WERI-Rb-1 (cell line): ENCODE data around the gene IZUMO2.

Experiments used
- DNase-seq: peaks from one replicate; pipeline ENCODE4 v3.0.0-alpha.2; 2020
- H3K27ac ChIP-seq: fragments of 250-450 bp; sonication (Bioruptor Pico); 2 replicates; pipeline ENCODE4 v1.5.1; 2020; ENCODE audit warnings: mild to moderate bottlenecking, moderate library complexity
- H3K27me3 ChIP-seq: fragments of 250-450 bp; sonication (Bioruptor Pico); 2 replicates; pipeline ENCODE4 v1.5.1; 2021; ENCODE audit warnings: mild to moderate bottlenecking, low read depth, moderate library complexity; ENCODE audit not compliant: insufficient read depth, severe bottlenecking
- H3K36me3 ChIP-seq: fragments of 250-450 bp; sonication (Bioruptor Pico); 2 replicates; pipeline ENCODE4 v1.5.1; 2020; ENCODE audit warnings: mild to moderate bottlenecking, moderate library complexity
- H3K4me3 ChIP-seq: 2 replicates; pipeline ENCODE4 v1.5.1; 2011; ENCODE audit warnings: low read depth, mild to moderate bottlenecking, control low read depth, low read length
- H3K9me3 ChIP-seq: fragments of 250-450 bp; sonication (Bioruptor Pico); 2 replicates; pipeline ENCODE4 v1.5.1; 2021; ENCODE audit warnings: mild to moderate bottlenecking, moderate library complexity; ENCODE audit not compliant: severe bottlenecking
- CTCF ChIP-seq: IDR thresholded peaks from 2 replicates; pipeline ENCODE4 v1.5.1; 2011; ENCODE audit warnings: low read depth, mild to moderate bottlenecking, control low read depth, inconsistent platforms, low read length

The IZUMO2 gene

GRCh38 chr19:50204811-50205675 is 42.0 kb upstream of the IZUMO2 start:
- no peak for TF ChIP-seq CTCF
- no peak overlapping the region for H3K4me3 ChIP-seq
- no peak overlapping the region for H3K27ac ChIP-seq
- H3K9me3 ChIP-seq, result peaks cover 14% of the 10 kb centered on the region
- no peak for DNase-seq
- no peaks in the 10 kb centered on the region for H3K36me3 ChIP-seq
- peaks cover 85% of the 10 kb centered on the region for H3K27me3 ChIP-seq

GRCh38 chr19:50204081-50204428 is 41.0 kb upstream of the IZUMO2 start:
- Histone ChIP-seq H3K36me3 (no peaks in the 10 kb centered on the region), H3K27ac (no peak overlapping the region), H3K27me3 (peaks cover 89% of the 10 kb centered on the region), H3K9me3 (peaks cover 11% of the 10 kb centered on the region), H3K4me3 (no peak overlapping the region)
- no peak for DNase-seq
- no peak for TF ChIP-seq CTCF

GRCh38 chr19:50203281-50204080 is 40.4 kb upstream of the IZUMO2 start, which contains the start of gene MYH14:
TSS of gene MYH14 (plus strand) at chr19:50203622. CDS start at chr19:50210366, 6,744 bp downstream.
- Histone ChIP-seq H3K27me3 (peaks cover 89% of the 10 kb centered on the region), H3K9me3 (peaks cover 11% of the 10 kb centered on the region), H3K4me3 (no peak within 1 kb of the TSS), H3K27ac (no peak within 1 kb of the TSS), H3K36me3 (no peaks in the 10 kb centered on the region)
- TF ChIP-seq CTCF, result no peak
- DNase-seq, result no peak

GRCh38 chr19:50202962-50203280 is 39.8 kb upstream of the IZUMO2 start:
- no peak overlapping the region for H3K27ac ChIP-seq
- no peak for DNase-seq
- TF ChIP-seq CTCF, result no peak
- H3K27me3 ChIP-seq, result peaks cover 87% of the 10 kb centered on the region
- no peak overlapping the region for H3K4me3 ChIP-seq
- H3K36me3 ChIP-seq, result no peaks in the 10 kb centered on the region
- peaks cover 11% of the 10 kb centered on the region for H3K9me3 ChIP-seq

- Histone ChIP-seq H3K4me3 (no peak overlapping the region), H3K27ac (no peak overlapping the region), H3K9me3 (peaks cover 11% of the 10 kb centered on the region), H3K36me3 (no peaks in the 10 kb centered on the region), H3K27me3 (peaks cover 81% of the 10 kb centered on the region)
- TF ChIP-seq CTCF, result no peak
- no peak for DNase-seq
Observed at GRCh38 chr19:50202386-50202785, 39.3 kb upstream of the IZUMO2 start.
